K562 (cell line): ENCODE measurements around the gene ENTREP3. TPM values are rescaled to one million over a fixed set of nuclear protein-coding genes. Genes with fewer than 3 reads are reported as not detected.

Experiments used
- ARID4B ChIP-seq: sonication (generic); formaldehyde crosslinking; IDR thresholded peaks from 2 replicates; pipeline ENCODE4 v1.8.0; 2022; ENCODE audit warnings: mild to moderate bottlenecking, missing genetic modification reagents
- BRD9 ChIP-seq: fragments of 450-650 bp; IDR thresholded peaks from 2 replicates; pipeline ENCODE4 v1.6.1; 2018; ENCODE audit warnings: low read depth; ENCODE audit not compliant: partially characterized antibody
- BRF2 ChIP-seq: IDR thresholded peaks from 3 replicates; pipeline ENCODE4 v1.6.1; 2011; ENCODE audit warnings: borderline replicate concordance, mild to moderate bottlenecking; ENCODE audit not compliant: insufficient read length, insufficient read depth
- HDAC8 ChIP-seq: fragments of 450-650 bp; IDR thresholded peaks from 2 replicates; pipeline ENCODE4 v1.6.1; 2016; ENCODE audit warnings: mild to moderate bottlenecking, missing genetic modification characterization, moderate library complexity, missing compliant biosample characterization
- TEAD1 ChIP-seq, 2 experiments: fragments of 450-650 bp in 1 of 2; sonication (generic) in 1 of 2; formaldehyde crosslinking; IDR thresholded peaks; 2 replicates each; pipeline versions ENCODE4 v1.4.0 to v1.8.0; 2020 to 2022; ENCODE audit warnings: mild to moderate bottlenecking in 2 of 2, missing genetic modification reagents in 1 of 2
- ZBTB12 ChIP-seq: fragments of 250-450 bp; sonication (Bioruptor Pico); IDR thresholded peaks from 2 replicates; pipeline ENCODE4 v1.4.0; 2020
- ZMIZ1 ChIP-seq, 2 experiments: fragments of 150-350 bp in 1 of 2; IDR thresholded peaks; 2 replicates each; pipeline ENCODE4 v1.6.1; 2012 to 2016; ENCODE audit warnings: low read depth in 2 of 2, low read length in 2 of 2, mild to moderate bottlenecking in 1 of 2, moderate library complexity in 1 of 2
- ZNF583 ChIP-seq: fragments of 250-450 bp; sonication (Bioruptor Pico); IDR thresholded peaks from 2 replicates; pipeline ENCODE4 v1.4.0; 2020
- ZNF766 ChIP-seq: fragments of 200-800 bp; sonication (Bioruptor generic); conservative IDR thresholded peaks from 2 replicates; pipeline ENCODE4 v1.6.1; 2016; ENCODE audit warnings: missing genetic modification characterization, missing compliant biosample characterization
- polyA plus RNA-seq, 8 experiments: library from polyadenylated mRNA; depleted of rRNA in 4 of 8; stranded (reverse) in 5 of 8; unstranded in 3 of 8; fragments of >200 nt; fragmentation: Nextera tagmentation in 2 of 8; fragmentation: Illumina TruSeq in 1 of 8; extraction: Ambion mirVana in 2 of 8; extraction: Trizol in 1 of 8; gene quantifications; 2 replicates each; pipeline versions ENCODE4 v1.2.1 to v1.2.3, GENCODE V29; 2011 to 2014; ENCODE audit warnings: inconsistent platforms in 1 of 8, missing spikeins in 1 of 8
- total RNA-seq, 7 experiments: library from RNA; depleted of rRNA in 6 of 7; stranded (reverse); fragments of >200 nt in 6 of 7; fragmentation: Illumina TruSeq in 2 of 7; extraction: Trizol in 2 of 7; gene quantifications; 2 replicates each; pipeline versions ENCODE4 v1.2.1 to v1.2.3, GENCODE V29; 2011 to 2021; ENCODE audit warnings: low replicate concordance in 1 of 7

ENTREP3 gene
- total and polyA plus RNA-seq, 9 of the 15 experiments (the other 6 are each of a cell fraction or from before 2014, with no cell fraction given), result 1.9 to 41.8 (median 5.9) TPM

- TF ChIP-seq ZNF766 (CRISPR knock-in tag) (peak; percentile 81), ZNF583 (CRISPR knock-in tag) (no peak), ZMIZ1 (IDR thresholded peaks at IDR 0.05; ENCODE audit: low read depth in 2 of 2, low read length in 2 of 2) (peak in 1 of 2 experiments; percentile 84; a peak in 2 of 4 replicates), BRD9 (peak; percentile 99), ARID4B (CRISPR knock-in tag) (peak; percentile 91), ZBTB12 (peak; percentile 69), BRF2 (no peak), HDAC8 (tag) (peak; percentile 70; the same call in 1 of the 2 replicates), TEAD1 (CRISPR knock-in tag; IDR thresholded peaks at IDR 0.05) (peak; percentile 81 to 84; a peak in 3 of 4 replicates)
Measured at GRCh38 chr1:155244368-155245162, 10.7 kb downstream of the ENTREP3 start (continued).
